GM18526 (cell line): ENCODE results near the gene BICDL1.

Experiments
- POLR2A ChIP-seq: IDR thresholded peaks from 3 replicates; pipeline ENCODE4 v1.6.1; 2011; ENCODE audit not compliant: insufficient read length; ENCODE audit errors: extremely low read depth

Gene BICDL1

GRCh38 chr12:119988472-119989360 is at the start of gene BICDL1:
BICDL1 (plus strand) TSS chr12:119989236; CDS start chr12:119989869, 633 bp downstream.
- TF ChIP-seq POLR2A, result peak; percentile 57

GRCh38 chr12:119940897-119941296 is 48.1 kb upstream of the BICDL1 start:
- TF ChIP-seq POLR2A, result no peak

DNA sequence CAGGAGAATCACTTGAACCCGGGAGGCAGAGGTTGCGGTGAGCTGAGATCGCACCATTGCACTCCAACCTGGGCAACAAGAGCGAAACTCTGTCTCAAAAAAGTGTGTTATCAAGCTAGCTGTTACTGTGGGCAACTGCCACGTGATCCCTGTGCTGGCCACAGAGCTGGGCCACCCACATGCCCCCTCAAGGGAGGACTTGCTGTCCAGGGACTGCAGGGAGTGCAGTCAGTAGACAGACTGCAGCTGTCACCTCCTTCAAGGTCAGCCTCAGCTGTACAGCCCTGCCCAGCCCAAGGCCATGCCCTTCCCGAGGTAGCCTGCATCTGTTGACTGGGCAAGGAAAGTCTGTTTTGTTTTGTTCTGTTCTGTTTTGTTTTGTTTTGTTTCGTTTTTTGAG is 46.6 kb upstream of the BICDL1 start:
- no peak for TF ChIP-seq POLR2A

- TF ChIP-seq POLR2A, result no peak
Observed at GRCh38 chr12:119946213-119946612, 42.8 kb upstream of the BICDL1 start.

DNA sequence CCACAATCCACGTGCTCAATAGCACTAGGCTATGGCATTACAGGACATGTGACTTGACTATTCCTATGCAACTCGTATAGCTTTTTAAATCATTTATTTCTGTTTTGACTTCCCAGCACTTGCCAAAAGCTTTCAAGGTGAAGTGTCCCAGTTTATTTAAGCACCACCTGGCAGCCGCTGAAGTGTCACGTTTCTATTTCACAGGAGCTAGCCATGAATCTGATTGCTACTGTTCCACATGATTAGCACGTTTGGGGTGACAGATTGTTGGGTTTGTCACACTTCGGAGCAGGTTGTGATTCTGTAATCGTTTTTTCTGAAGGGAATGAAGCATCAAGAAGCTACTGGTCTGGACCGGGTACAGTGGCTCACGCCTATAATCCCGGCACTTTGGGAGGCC is 39.9 kb upstream of the BICDL1 start:
- no peak for TF ChIP-seq POLR2A

DNA sequence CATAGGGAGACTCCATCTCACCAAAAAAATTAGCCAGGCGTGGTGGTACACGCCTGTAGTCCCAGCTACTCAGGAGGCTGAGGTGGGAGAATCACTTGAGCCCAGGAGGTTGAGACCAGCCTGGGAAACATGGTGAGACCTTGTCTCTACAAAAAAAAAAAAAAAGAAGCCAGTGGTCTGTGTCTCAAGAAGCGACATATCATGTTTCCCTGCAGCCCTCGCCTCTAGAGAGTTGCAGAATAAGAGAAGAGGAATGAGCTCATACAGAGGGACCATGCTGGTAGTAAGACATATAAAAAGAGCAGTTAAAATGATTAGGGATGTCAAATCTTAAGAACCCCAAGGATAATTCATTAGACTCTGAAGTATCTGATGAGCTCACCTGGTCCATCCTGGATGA is 39.4 kb upstream of the BICDL1 start:
- no peak for TF ChIP-seq POLR2A

DNA sequence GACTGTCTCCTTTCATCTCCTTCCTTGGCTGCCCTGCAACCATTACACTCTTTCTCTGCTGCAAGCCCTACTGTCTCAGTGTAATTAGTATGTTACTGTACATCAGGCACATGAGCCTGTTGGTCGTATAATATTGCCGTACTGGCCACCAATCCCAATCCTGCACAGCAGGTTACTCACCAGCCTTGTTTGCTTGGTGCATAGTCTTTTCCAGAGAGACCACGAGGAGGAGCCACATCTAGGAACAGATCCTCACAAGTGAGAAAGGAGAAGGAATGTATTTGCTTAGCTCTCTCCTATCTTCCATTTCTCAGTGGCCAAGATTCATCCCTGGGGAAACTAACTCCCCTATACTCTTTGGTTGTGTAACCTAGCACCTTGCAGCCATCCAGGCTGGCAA is 33.0 kb upstream of the BICDL1 start:
- no peak for TF ChIP-seq POLR2A

- no peak for TF ChIP-seq POLR2A
Observed at GRCh38 chr12:119957135-119957534, 31.9 kb upstream of the BICDL1 start.

- TF ChIP-seq POLR2A, result no peak
Observed at GRCh38 chr12:119959435-119959834, 29.6 kb upstream of the BICDL1 start.

DNA sequence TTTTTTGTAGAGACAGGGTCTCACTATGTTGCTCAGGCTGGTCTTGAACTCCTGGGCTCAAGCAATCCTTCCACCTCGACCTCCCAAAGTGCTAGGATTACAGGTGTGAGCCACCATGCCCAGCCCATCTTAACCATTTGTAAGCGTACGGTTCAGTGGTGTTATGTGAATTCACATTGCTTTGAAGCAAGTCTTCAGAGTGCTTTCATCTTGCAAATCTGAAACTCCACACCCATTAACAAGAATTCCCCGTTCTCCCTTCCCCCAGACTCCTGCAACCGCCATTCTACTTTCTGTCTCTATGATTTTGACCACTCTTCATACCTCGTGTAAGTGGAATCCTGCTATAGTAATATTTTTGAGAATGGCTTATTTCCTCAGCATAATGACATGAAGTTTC is 24.9 kb upstream of the BICDL1 start:
- TF ChIP-seq POLR2A, result no peak

DNA sequence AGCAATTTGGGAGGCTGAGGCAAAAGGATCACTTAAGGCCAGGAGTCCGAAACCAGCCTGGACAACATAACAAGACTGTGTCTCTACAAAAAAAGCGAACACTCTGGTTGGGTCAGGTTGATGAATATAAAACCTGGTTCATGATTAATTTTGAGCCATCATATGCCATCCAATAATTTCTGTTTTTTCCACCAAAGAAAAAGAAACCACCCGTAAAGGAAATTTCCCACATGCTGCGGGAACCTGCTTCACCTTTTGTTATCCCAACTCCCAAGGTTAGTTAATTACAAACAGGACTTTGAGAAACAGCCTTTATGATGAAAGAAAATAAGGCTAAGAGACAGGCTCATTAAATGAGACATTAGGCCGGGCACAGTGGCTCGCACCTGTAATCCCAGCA is 24.1 kb upstream of the BICDL1 start:
- TF ChIP-seq POLR2A, result no peak

- no peak for TF ChIP-seq POLR2A
Observed at GRCh38 chr12:119980242-119980641, 8.8 kb upstream of the BICDL1 start.

- TF ChIP-seq POLR2A, result no peak
Observed at GRCh38 chr12:119989361-119989730, 310 bp downstream of the BICDL1 start.

DNA sequence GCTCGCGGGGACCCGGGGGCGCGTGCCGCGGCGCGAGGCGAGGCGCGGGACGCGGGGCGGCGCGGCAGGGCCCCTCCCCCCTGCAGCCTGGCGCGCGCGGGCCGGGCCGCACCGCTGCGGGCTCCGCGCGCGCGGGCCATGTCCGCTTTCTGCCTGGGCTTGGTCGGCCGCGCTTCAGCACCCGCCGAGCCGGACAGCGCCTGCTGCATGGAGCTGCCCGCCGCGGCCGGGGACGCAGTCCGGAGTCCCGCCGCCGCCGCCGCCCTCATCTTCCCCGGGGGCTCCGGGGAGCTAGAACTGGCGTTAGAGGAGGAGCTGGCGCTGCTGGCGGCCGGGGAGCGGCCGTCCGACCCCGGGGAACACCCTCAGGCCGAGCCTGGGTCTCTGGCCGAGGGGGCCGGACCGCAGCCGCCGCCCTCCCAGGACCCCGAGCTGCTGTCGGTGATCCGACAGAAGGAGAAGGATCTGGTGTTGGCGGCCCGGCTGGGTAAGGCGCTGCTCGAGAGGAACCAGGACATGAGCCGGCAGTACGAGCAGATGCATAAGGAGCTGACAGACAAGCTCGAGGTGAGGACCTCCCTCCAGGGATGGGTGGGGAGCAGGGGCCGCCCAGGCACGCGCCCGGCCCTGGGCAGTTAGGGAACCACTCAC is 820 bp downstream of the BICDL1 start:
- no peak for TF ChIP-seq POLR2A

GRCh38 chr12:119990382-119990874 is 1.4 kb downstream of the BICDL1 start:
- TF ChIP-seq POLR2A, result no peak

DNA sequence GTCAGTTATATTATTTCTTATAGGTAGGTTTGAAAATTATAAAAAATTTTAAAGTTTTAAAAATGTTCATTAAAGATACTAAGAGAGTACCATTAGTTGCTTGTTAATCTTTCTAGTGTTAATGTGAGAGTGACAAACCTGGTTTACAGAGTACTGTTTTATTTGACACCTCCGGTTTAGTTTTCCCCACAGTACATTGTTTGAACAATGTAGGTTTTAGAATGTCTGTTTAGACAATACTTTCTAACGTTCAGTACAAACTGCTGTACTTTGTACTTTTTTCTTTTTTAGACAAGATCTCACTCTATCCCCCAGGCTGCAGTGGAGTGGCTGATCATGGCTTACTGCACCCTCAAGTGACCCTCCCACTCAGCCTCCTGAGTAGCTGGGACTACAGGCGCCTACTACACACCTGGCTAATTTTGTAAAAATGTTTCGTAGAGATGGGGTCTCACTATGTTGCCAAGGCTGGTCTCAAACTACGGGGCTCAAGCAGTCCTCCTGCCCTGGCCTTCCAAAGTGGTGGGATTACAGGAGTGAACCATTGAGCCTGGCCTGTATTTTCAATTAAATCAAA is 3.2 kb downstream of the BICDL1 start:
- no peak for TF ChIP-seq POLR2A
